Activated naive CD4-positive, alpha-beta T cell treated with anti-CD3 and anti-CD28 coated beads, Interleukin-2, amount 50 U/mL, for 72 hours (primary cell): ENCODE data around the gene ABHD17C. TPM values are rescaled to one million over a fixed set of nuclear protein-coding genes. Genes with fewer than 3 reads are reported as not detected.
A peak's percentile ranks its signal among the peaks of the same experiment; 100 is the strongest.

ENCODE experiments used
- ATAC-seq, 2 donors: fragments of 150-1000 bp; cut with Tn5 transposase; 2 replicates each; pipeline ENCODE4 v1.10.0; 2021; ENCODE audit warnings: mild to moderate bottlenecking in 2 of 2, moderate library complexity in 2 of 2
- DNase-seq, 2 donors: peaks; one replicate each; pipeline ENCODE4 v3.0.0; 2021 to 2022; ENCODE audit warnings: low spot score in 2 of 2
- H3K27ac Mint-ChIP-seq, 2 donors: one replicate each; pipeline ENCODE4 v1.8.0; 2022; ENCODE audit warnings: mild to moderate bottlenecking in 2 of 2, mixed read lengths in 2 of 2
- H3K36me3 Mint-ChIP-seq, 2 donors: one replicate each; pipeline ENCODE4 v1.8.0; 2022; ENCODE audit warnings: mixed read lengths in 2 of 2
- H3K9me3 Mint-ChIP-seq, 2 donors: one replicate each; pipeline ENCODE4 v1.8.0; 2022; ENCODE audit warnings: mixed read lengths in 2 of 2
- total RNA-seq, 2 donors: library from RNA; stranded (reverse); gene quantifications; one replicate each; pipeline ENCODE4 v1.2.3, GENCODE V29; 2022

ABHD17C gene
- total RNA-seq, 2 donors from 2014 or later = 7.2 to 7.8 TPM

GRCh38 chr15:80679167-80679803 lies 15.8 kb upstream of the ABHD17C start:
- Mint-ChIP-seq H3K36me3 (peaks cover 0 to 3% of the 10 kb centered on the region in 2 donors), H3K27ac (no peak overlapping the region), H3K9me3 (peaks cover 2 to 5% of the 10 kb centered on the region in 2 donors)
- peak in 1 of 2 donors; percentile 59 for ATAC-seq
- no peak for DNase-seq

GRCh38 chr15:80679804-80680175 lies 15.3 kb upstream of the ABHD17C start:
- ATAC-seq (no peak), DNase-seq (no peak)
- Mint-ChIP-seq H3K36me3 (peaks cover 0 to 5% of the 10 kb centered on the region in 2 donors), H3K9me3 (peaks cover 3 to 5% of the 10 kb centered on the region in 2 donors), H3K27ac (no peak overlapping the region)

- Mint-ChIP-seq H3K9me3 (peaks cover 3 to 5% of the 10 kb centered on the region in 2 donors), H3K27ac (no peak overlapping the region), H3K36me3 (peaks cover 0 to 5% of the 10 kb centered on the region in 2 donors)
- no peak for ATAC-seq
- DNase-seq = no peak
Measured at GRCh38 chr15:80682201-80682600, 12.9 kb upstream of the ABHD17C start.

- Mint-ChIP-seq H3K9me3 (peaks cover 3 to 5% of the 10 kb centered on the region in 2 donors), H3K36me3 (peaks cover 0 to 5% of the 10 kb centered on the region in 2 donors), H3K27ac (no peak overlapping the region)
- ATAC-seq = no peak
- no peak for DNase-seq
Measured at GRCh38 chr15:80684697-80685096, 10.4 kb upstream of the ABHD17C start.

GRCh38 chr15:80685628-80686027 lies 9.5 kb upstream of the ABHD17C start:
- no peak overlapping the region for H3K27ac Mint-ChIP-seq
- ATAC-seq = peak in 1 of 2 donors; percentile 16
- peaks cover 0 to 5% of the 10 kb centered on the region in 2 donors for H3K36me3 Mint-ChIP-seq
- DNase-seq = no peak
- H3K9me3 Mint-ChIP-seq = peaks cover 3% of the 10 kb centered on the region in 2 donors

- ATAC-seq = no peak
- H3K27ac Mint-ChIP-seq = no peak overlapping the region
- H3K9me3 Mint-ChIP-seq = peaks cover 0 to under 1% of the 10 kb centered on the region in 2 donors
- DNase-seq = no peak
- peaks cover 0 to 2% of the 10 kb centered on the region in 2 donors for H3K36me3 Mint-ChIP-seq
Measured at GRCh38 chr15:80689294-80689693, 5.8 kb upstream of the ABHD17C start.

GRCh38 chr15:80689716-80690115 lies 5.4 kb upstream of the ABHD17C start:
- Mint-ChIP-seq H3K36me3 (no peaks in the 10 kb centered on the region), H3K27ac (no peak overlapping the region), H3K9me3 (no peaks in the 10 kb centered on the region)
- DNase-seq (no peak), ATAC-seq (no peak)

GRCh38 chr15:80691575-80691974 lies 3.5 kb upstream of the ABHD17C start:
- DNase-seq = no peak
- Mint-ChIP-seq H3K9me3 (no peaks in the 10 kb centered on the region), H3K36me3 (peaks cover 0 to 6% of the 10 kb centered on the region in 2 donors), H3K27ac (no peak overlapping the region)
- no peak for ATAC-seq

GRCh38 chr15:80693682-80694610 lies 1.2 kb upstream of the ABHD17C start:
- H3K9me3 Mint-ChIP-seq = no peaks in the 10 kb centered on the region
- H3K27ac Mint-ChIP-seq = no peak overlapping the region
- peaks cover 6% of the 10 kb centered on the region in 2 donors for H3K36me3 Mint-ChIP-seq
- DNase-seq = no peak
- peak; percentile 5 to 25 for ATAC-seq

GRCh38 chr15:80694611-80695098 lies 455 bp upstream of the ABHD17C start:
- H3K36me3 Mint-ChIP-seq = peaks cover 6 to 13% of the 10 kb centered on the region in 2 donors
- DNase-seq = peak; percentile 9 to 55
- no peak overlapping the region for H3K27ac Mint-ChIP-seq
- peak; percentile 47 to 50 for ATAC-seq
- H3K9me3 Mint-ChIP-seq = no peaks in the 10 kb centered on the region

GRCh38 chr15:80695911-80696661 lies 976 bp downstream of the ABHD17C start:
- Mint-ChIP-seq H3K27ac (peak overlapping the region; percentile 81 to 87), H3K36me3 (peaks cover 6 to 14% of the 10 kb centered on the region in 2 donors), H3K9me3 (no peaks in the 10 kb centered on the region)
- DNase-seq (peak in 1 of 2 donors; percentile 10), ATAC-seq (peak in 1 of 2 donors; percentile 29)

- peaks cover 6 to 14% of the 10 kb centered on the region in 2 donors for H3K36me3 Mint-ChIP-seq
- H3K9me3 Mint-ChIP-seq = no peaks in the 10 kb centered on the region
- DNase-seq (no peak), ATAC-seq (peak in 1 of 2 donors; percentile 40)
- H3K27ac Mint-ChIP-seq = no peak overlapping the region
Measured at GRCh38 chr15:80697075-80697685, 2.1 kb downstream of the ABHD17C start.

GRCh38 chr15:80698676-80699075 lies 3.6 kb downstream of the ABHD17C start:
- DNase-seq (no peak), ATAC-seq (no peak)
- Mint-ChIP-seq H3K27ac (no peak overlapping the region), H3K9me3 (no peaks in the 10 kb centered on the region), H3K36me3 (peaks cover 6 to 14% of the 10 kb centered on the region in 2 donors)

GRCh38 chr15:80699981-80700380 lies 4.9 kb downstream of the ABHD17C start:
- Mint-ChIP-seq H3K36me3 (peaks cover 6 to 14% of the 10 kb centered on the region in 2 donors), H3K9me3 (no peaks in the 10 kb centered on the region), H3K27ac (no peak overlapping the region)
- ATAC-seq (no peak), DNase-seq (no peak)

- no peak for ATAC-seq
- H3K36me3 Mint-ChIP-seq = peaks cover 0 to 14% of the 10 kb centered on the region in 2 donors
Measured at GRCh38 chr15:80701676-80702311, 6.7 kb downstream of the ABHD17C start.

GRCh38 chr15:80703081-80703480 lies 8.0 kb downstream of the ABHD17C start:
- no peak for ATAC-seq
- H3K9me3 Mint-ChIP-seq = no peaks in the 10 kb centered on the region

More at GRCh38 chr15:80701676-80702311, 6.7 kb downstream of the ABHD17C start:
- Mint-ChIP-seq H3K27ac (no peak overlapping the region), H3K9me3 (no peaks in the 10 kb centered on the region)
- no peak for DNase-seq

More at GRCh38 chr15:80703081-80703480, 8.0 kb downstream of the ABHD17C start:
- Mint-ChIP-seq H3K36me3 (peaks cover 0 to 14% of the 10 kb centered on the region in 2 donors), H3K27ac (no peak overlapping the region)
- no peak for DNase-seq
